NCI-H1694 treated with DMSO at 0.1 percent for 48 hours (cell line): Measurements from ENCODE around the gene RMND5A.
"Not testable (repeated sequence)": the region's sequence is repeated elsewhere in the genome, so short reads cannot be mapped to it uniquely, and the experiment has no call there.

Source experiments
- DNase-seq: peaks from one replicate; lab custom pipeline; 2025; lab: John Stamatoyannopoulos, UW

RMND5A gene, protein sequence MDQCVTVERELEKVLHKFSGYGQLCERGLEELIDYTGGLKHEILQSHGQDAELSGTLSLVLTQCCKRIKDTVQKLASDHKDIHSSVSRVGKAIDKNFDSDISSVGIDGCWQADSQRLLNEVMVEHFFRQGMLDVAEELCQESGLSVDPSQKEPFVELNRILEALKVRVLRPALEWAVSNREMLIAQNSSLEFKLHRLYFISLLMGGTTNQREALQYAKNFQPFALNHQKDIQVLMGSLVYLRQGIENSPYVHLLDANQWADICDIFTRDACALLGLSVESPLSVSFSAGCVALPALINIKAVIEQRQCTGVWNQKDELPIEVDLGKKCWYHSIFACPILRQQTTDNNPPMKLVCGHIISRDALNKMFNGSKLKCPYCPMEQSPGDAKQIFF

DNA sequence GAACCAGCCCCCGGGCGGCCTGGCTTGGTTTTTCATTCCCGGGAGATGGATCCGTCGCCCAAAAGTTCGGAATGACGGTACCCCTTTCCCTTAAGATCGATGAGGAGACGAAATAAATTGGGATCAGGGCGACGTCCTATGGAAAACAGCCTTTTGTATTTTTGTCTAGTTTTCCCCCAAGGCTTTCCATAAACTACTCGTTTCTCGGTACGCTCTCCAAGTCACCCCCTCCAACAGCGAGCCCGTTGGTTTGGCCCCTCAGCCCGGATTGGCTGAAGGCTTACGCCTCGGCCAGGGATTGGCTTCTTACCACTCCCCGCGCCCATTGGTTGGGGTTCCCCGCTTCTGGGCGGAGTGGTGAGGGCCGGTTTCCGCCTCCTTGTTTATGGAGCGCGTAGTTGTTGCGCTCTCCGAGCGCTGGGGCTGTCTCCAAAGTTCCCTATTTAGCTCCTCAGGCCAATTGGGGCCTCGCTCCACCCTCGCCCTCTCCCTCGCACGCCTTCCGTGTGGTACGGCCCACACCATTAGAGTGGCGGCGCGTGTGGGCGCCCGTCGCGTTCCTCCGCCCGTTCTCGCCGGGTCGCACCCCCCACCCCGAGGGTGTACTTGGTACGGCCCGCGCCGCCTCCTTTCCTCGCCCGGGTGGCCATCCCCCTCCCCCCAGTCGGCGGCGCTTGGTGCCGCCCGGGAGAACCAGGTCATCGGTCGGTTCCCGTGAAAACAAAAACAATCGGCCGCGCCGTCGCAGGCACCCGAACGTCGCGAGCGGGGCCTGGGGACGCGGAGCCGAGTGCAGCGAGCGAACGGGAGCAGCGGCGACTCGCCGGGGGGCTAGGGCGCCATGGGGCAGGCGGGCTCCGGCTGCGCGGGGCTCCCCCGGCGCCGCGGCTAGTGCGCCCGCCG is at the start of gene RMND5A:
TSS of gene RMND5A (plus strand) at position 655 of the 903 bp plus-strand sequence. CDS start 377 bp downstream, outside the sequence.
- DNase-seq: peak; percentile 79

DNA sequence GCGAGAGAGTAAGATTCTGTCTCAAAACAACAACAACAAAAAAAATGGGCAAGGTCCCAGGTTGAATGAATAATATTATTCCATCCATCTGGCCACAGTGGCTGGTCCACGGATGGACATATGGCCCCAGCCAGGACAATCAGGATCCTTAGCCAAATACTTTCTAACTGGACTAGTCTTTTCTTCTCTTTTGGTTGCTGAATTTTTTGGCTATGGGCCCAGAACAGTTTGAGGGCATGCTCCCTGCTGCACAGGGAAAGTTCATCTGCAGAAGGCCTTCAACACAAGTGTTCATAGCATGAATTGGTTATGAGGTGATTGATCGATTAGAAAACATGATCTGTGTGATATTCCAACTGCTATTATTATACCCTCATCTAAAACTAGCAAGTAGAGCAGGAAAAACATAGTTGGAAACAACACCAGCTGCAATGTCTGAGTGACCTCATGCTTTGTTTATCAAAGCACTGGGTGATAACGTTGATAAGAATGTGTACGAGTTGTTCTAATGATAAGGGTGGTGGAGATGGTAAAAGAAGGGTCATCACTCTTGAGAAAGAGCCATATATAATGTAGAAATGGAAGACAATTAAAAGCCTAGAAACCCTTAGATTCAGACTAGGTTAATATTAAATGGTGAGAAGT is 48.6 kb upstream of the RMND5A start:
- no peak for DNase-seq

GRCh38 chr2:86672027-86672545 is 48.0 kb upstream of the RMND5A start:
- DNase-seq: no peak

GRCh38 chr2:86673011-86673410 is 47.1 kb upstream of the RMND5A start:
- no peak for DNase-seq

- DNase-seq: no peak
These were observed 46.0 kb upstream of the RMND5A start for GRCh38 chr2:86673986-86674670.

GRCh38 chr2:86675104-86675503 is 45.0 kb upstream of the RMND5A start:
- DNase-seq: no peak

GRCh38 chr2:86675511-86676015 is 44.5 kb upstream of the RMND5A start:
- no peak for DNase-seq

- no peak for DNase-seq
These were observed 42.3 kb upstream of the RMND5A start for GRCh38 chr2:86677816-86678215.

DNA sequence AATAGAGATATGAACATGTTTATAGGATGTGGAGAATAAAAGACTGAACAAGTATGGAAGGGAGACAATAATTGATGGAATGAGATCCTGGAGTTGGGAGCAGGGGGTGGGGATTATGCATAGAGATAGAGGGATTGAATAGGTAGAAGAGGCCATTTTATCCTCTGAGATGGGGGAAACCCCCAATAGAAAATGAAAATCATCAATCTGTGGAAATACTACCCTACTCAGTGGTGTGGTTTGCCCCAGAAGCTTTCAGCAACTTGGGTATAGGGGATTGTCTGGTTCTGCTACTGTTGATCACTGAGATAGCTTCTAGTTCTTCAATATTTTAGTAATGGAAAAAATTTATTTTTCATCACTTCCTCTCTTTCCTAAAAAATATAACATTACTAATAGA is 41.1 kb upstream of the RMND5A start:
- DNase-seq: no peak

- no peak for DNase-seq
These were observed 34.7 kb upstream of the RMND5A start for GRCh38 chr2:86685351-86685750.

DNA sequence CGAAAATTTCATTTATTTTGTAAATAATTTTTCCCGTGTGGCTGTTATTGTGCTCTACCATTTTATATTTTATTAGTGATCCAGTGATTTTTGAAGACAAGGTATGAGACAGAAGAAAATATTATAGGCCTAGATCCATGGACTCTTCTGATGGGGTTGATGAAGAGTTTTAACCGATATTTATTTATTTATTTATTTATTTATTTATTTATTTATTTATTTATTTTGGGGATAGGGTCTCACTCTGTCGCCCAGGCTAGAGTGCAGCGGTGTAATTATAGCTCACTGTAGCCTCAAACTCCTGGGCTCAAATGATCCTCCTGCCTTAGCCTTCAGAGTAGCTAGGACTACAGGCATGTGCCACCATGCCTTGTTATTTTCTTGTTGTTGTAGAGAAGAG is 33.6 kb upstream of the RMND5A start:
- no peak for DNase-seq

GRCh38 chr2:86686905-86687304 is 33.2 kb upstream of the RMND5A start:
- DNase-seq: no peak

DNA sequence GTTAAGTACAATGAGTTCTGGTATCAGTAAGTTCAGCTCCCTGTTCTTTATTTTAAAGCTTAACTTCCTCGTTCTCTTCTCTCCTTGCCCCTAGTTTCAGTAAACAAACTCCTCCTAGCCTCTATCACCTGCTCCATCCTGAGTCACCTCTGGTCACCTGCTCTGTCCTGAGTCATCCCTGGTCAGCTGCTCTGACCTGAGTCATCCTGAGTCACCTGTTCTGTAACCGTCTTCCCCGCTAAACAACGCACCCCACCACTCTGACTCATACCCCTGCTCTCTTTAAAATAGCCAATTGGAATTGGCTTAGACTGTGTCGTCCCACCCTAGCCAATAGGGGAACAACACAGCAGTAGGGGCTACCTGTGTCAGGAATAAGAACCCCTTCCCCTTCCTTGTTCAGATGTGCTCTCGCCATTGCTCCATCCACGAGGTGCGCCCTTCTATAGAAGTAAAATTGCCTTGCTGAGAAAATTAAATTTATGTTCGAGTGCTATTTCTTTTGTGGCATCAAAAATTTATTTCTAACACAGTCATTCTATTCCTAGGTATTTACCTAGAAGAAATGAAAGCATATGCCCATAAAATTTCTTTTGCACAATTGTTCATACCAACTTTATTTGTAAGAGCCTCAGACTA is 24.9 kb upstream of the RMND5A start:
- DNase-seq: no peak

- no peak for DNase-seq
These were observed 22.5 kb upstream of the RMND5A start for GRCh38 chr2:86697551-86698104.

DNA sequence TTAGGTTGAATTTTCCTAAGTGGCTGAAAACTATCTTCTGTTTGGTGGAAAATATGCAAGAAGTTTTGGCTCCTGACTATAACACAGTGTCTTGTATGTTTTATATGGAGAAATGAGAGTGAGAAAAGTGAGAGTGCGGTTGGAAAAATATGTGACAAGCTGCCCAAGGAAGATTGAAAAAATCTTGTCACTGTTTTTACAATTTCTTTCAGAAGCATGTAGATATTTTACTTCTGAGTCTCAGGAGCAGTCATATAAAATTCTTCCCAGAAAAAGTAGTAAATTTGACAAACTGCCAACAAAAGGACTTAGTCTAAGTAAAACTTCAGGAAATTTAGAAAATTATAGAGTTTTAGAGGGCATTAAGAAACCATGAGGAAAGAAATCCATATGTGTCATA is 19.4 kb upstream of the RMND5A start:
- no peak for DNase-seq

- peak; percentile 14 for DNase-seq
These were observed 16.3 kb upstream of the RMND5A start for GRCh38 chr2:86703704-86704361.

GRCh38 chr2:86704459-86704971 is 15.6 kb upstream of the RMND5A start:
- DNase-seq: no peak

DNA sequence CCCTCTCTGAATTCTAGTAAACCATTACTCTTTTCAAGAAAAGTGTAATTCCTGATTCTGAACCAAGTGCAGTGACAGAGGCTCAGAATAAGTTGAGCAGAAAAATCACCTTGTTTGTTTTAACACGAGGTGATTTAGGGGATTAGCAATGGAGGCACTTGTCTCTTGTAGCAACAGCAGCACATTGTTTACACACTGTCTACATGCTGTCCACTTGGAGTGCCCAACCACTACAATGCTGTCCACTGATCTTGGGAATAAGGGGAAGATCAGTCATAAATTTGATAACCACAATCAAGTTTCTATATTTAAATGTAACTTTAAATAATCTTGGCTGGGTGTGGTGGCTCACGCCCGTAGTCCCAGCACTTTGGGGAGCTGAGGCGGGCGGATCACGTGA is 13.9 kb upstream of the RMND5A start:
- no peak for DNase-seq

- no peak for DNase-seq
These were observed 13.2 kb upstream of the RMND5A start for GRCh38 chr2:86706935-86707334.

GRCh38 chr2:86708126-86708525 is 12.0 kb upstream of the RMND5A start:
- not testable (repeated sequence) for DNase-seq
